GM23338 (cell line): ENCODE data around the gene LETMD1. TPM values are rescaled to one million over a fixed set of nuclear protein-coding genes. Genes with fewer than 3 reads are reported as not detected.
A peak's percentile ranks its signal among the peaks of the same experiment; 100 is the strongest.

Experiments
- ATAC-seq: fragments of 200-7000 bp; cut with Tn5 transposase; 3 replicates; pipeline ENCODE4 v1.9.1; 2020
- DNase-seq: peaks from one replicate; pipeline ENCODE4 v3.0.0-alpha.2; 2015; ENCODE audit warnings: low spot score
- H2AFZ ChIP-seq: fragments of 200-600 bp; sonication (generic); 2 replicates; pipeline ENCODE4 v1.8.0; 2016; ENCODE audit warnings: antibody characterized with exemption, mild to moderate bottlenecking, moderate library complexity
- H3F3A ChIP-seq: fragments of 200-600 bp; sonication (generic); replicated peaks from 2 replicates; pipeline ENCODE4 v1.8.0; 2017; ENCODE audit warnings: antibody characterized with exemption, mixed run types, low read depth
- H3K27ac ChIP-seq: fragments of 200-600 bp; sonication (generic); 2 replicates; pipeline ENCODE4 v1.6.1; 2016; ENCODE audit warnings: low read depth
- H3K27me3 ChIP-seq: fragments of 200-600 bp; sonication (generic); 2 replicates; pipeline ENCODE4 v1.8.0; 2016; ENCODE audit warnings: mild to moderate bottlenecking, mixed run types, moderate library complexity; ENCODE audit not compliant: insufficient read depth
- H3K36me3 ChIP-seq: fragments of 200-600 bp; sonication (generic); 2 replicates; pipeline ENCODE4 v1.8.0; 2016; ENCODE audit warnings: mild to moderate bottlenecking; ENCODE audit not compliant: insufficient read depth
- H3K4me1 ChIP-seq: fragments of 200-600 bp; sonication (generic); 2 replicates; pipeline ENCODE4 v1.8.0; 2016; ENCODE audit warnings: mild to moderate bottlenecking, moderate library complexity; ENCODE audit not compliant: insufficient read depth
- H3K4me2 ChIP-seq: fragments of 200-600 bp; sonication (generic); 2 replicates; pipeline ENCODE4 v1.7.1; 2017; ENCODE audit warnings: mixed run types
- H3K4me3 ChIP-seq: fragments of 200-600 bp; sonication (generic); 2 replicates; pipeline ENCODE4 v1.6.1; 2016; ENCODE audit warnings: mixed run types
- H3K79me2 ChIP-seq: fragments of 200-600 bp; sonication (generic); replicated peaks from 2 replicates; pipeline ENCODE4 v1.8.0; 2017; ENCODE audit warnings: mild to moderate bottlenecking; ENCODE audit not compliant: insufficient read depth
- H3K9me2 ChIP-seq: fragments of 200-600 bp; sonication (generic); 2 replicates; pipeline ENCODE4 v1.8.0; 2017; ENCODE audit not compliant: insufficient read depth
- H4K20me1 ChIP-seq: fragments of 200-600 bp; sonication (generic); replicated peaks from 2 replicates; pipeline ENCODE4 v1.8.0; 2017; ENCODE audit warnings: mild to moderate bottlenecking; ENCODE audit not compliant: insufficient read depth
- H3K27ac Mint-ChIP-seq: 2 replicates; pipeline ENCODE4 v1.8.0; 2020; ENCODE audit warnings: inconsistent platforms, mild to moderate bottlenecking, moderate library complexity, mixed read lengths
- H3K27me3 Mint-ChIP-seq: 3 replicates; pipeline ENCODE4 v1.8.0; 2022; ENCODE audit warnings: low read depth, mild to moderate bottlenecking, moderate library complexity, mixed read lengths, inconsistent platforms; ENCODE audit not compliant: insufficient read depth, poor library complexity
- H3K36me3 Mint-ChIP-seq: 3 replicates; pipeline ENCODE4 v1.8.0; 2021; ENCODE audit warnings: low read depth, mild to moderate bottlenecking, inconsistent platforms, moderate library complexity, mixed read lengths
- H3K4me1 Mint-ChIP-seq: 3 replicates; pipeline ENCODE4 v1.8.0; 2020; ENCODE audit warnings: mild to moderate bottlenecking, inconsistent platforms, mixed read lengths
- H3K4me3 Mint-ChIP-seq: 3 replicates; pipeline ENCODE4 v1.8.0; 2021; ENCODE audit warnings: moderate library complexity, mild to moderate bottlenecking, inconsistent platforms, mixed read lengths
- H3K9me3 Mint-ChIP-seq: 3 replicates; pipeline ENCODE4 v1.8.0; 2020; ENCODE audit warnings: moderate library complexity, mild to moderate bottlenecking, inconsistent platforms, mixed read lengths
- CREB1 ChIP-seq: fragments of 250-450 bp; sonication (Bioruptor Pico); IDR thresholded peaks from 2 replicates; pipeline ENCODE4 v1.5.0; 2020; ENCODE audit warnings: low read depth, mild to moderate bottlenecking, moderate library complexity
- EZH2 ChIP-seq: fragments of 200-600 bp; sonication (generic); IDR thresholded peaks from one replicate; pipeline ENCODE4 v1.8.0; 2017; ENCODE audit warnings: antibody characterized with exemption, mild to moderate bottlenecking, low read depth; ENCODE audit not compliant: unreplicated experiment
- JUNB ChIP-seq: IDR thresholded peaks from one replicate; pipeline ENCODE4 v1.6.1; 2016; ENCODE audit warnings: antibody characterized with exemption; ENCODE audit not compliant: unreplicated experiment
- NANOG ChIP-seq: IDR thresholded peaks from 2 replicates; pipeline ENCODE4 v1.6.1; 2016; ENCODE audit warnings: antibody characterized with exemption, borderline replicate concordance
- POLR2AphosphoS5 ChIP-seq: IDR thresholded peaks from 2 replicates; pipeline ENCODE4 v1.6.1; 2016; ENCODE audit warnings: antibody characterized with exemption, low read depth
- ZNF331 ChIP-seq: fragments of 250-450 bp; sonication (Bioruptor Pico); IDR thresholded peaks from 2 replicates; pipeline ENCODE4 v1.5.0; 2020; ENCODE audit warnings: low read depth, mild to moderate bottlenecking, moderate library complexity
- polyA plus RNA-seq: library from polyadenylated mRNA; unstranded; fragments of >200 nt; fragmentation: Nextera tagmentation; extraction: Ambion mirVana; gene quantifications from 2 replicates; pipeline ENCODE4 v1.2.1, GENCODE V29; 2016
- total RNA-seq: library from RNA; depleted of rRNA; stranded (reverse); fragments of >200 nt; shearing (Covaris generic); gene quantifications from 2 replicates; pipeline ENCODE4 v1.2.3, GENCODE V29; 2014
- TF ChIP-seq, protein P1 (sequence below): fragments of 250-450 bp; sonication (Bioruptor Pico); IDR thresholded peaks from 2 replicates; pipeline ENCODE4 v1.5.0; 2020; ENCODE audit warnings: mild to moderate bottlenecking, moderate library complexity
- TF ChIP-seq, protein P2 (sequence below): IDR thresholded peaks from one replicate; pipeline ENCODE4 v1.6.1; 2018; ENCODE audit warnings: antibody characterized with exemption; ENCODE audit not compliant: unreplicated experiment

Gene LETMD1
- total and polyA plus RNA-seq, 2 experiments from 2014 or later: 15.7 to 29.9 TPM

DNA sequence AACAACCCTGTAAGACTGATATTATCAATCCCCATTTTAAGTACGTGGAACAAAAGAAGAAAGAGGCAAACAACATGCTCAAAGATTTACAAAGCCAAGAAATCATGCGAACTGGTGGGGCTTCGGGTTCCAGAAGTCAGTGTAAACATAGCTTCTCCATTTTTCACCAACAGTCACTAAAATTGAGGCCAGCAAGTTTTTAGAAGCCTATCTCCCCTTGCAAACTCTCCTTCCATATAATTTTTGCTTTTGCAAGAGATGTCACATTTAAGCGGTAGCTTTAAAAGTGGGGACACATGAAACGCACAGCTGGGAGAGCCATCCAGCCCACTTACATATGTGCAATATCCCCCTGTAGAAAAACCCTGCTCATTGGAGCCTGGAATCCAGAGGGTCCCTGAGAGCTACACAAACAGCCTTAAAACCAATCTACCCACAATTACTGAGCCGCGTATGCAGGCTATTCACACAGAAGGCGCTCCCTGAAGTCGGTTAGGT, 22.7 kb upstream of the LETMD1 start:
- Mint-ChIP-seq H3K27ac (peak overlapping the region; percentile 98), H3K27me3 (peaks cover 9% of the 10 kb centered on the region), H3K4me1 (peaks cover 36% of the 10 kb centered on the region), H3K4me3 (peak overlapping the region; percentile 86), H3K36me3 (no peaks in the 10 kb centered on the region), H3K9me3 (no peaks in the 10 kb centered on the region)
- Histone ChIP-seq H2AFZ (peak overlapping the region; percentile 48), H3K4me1 (peaks cover 32% of the 10 kb centered on the region), H3K27ac (peak overlapping the region; percentile 94), H3F3A (peaks cover 5% of the 10 kb centered on the region; the same call in 1 of the 2 replicates), H3K36me3 (no peaks in the 10 kb centered on the region), H3K9me2 (no peaks in the 10 kb centered on the region), H3K27me3 (no peaks in the 10 kb centered on the region), H3K4me3 (peak overlapping the region; percentile 58), H4K20me1 (0 out of 2 replicates have a peak, but pooled peaks cover 3% of the 10 kb centered on the region), H3K4me2 (peak overlapping the region; percentile 78), H3K79me2 (peaks cover 52% of the 10 kb centered on the region)
- no peak for TF ChIP-seq NANOG
- no peak for TF ChIP-seq CREB1 (CRISPR knock-in tag)
- TF ChIP-seq JUNB: no peak
- no peak for TF ChIP-seq POLR2AphosphoS5
- TF ChIP-seq ZNF331 (CRISPR knock-in tag): no peak
- DNase-seq (no peak), ATAC-seq (no peak)

DNA sequence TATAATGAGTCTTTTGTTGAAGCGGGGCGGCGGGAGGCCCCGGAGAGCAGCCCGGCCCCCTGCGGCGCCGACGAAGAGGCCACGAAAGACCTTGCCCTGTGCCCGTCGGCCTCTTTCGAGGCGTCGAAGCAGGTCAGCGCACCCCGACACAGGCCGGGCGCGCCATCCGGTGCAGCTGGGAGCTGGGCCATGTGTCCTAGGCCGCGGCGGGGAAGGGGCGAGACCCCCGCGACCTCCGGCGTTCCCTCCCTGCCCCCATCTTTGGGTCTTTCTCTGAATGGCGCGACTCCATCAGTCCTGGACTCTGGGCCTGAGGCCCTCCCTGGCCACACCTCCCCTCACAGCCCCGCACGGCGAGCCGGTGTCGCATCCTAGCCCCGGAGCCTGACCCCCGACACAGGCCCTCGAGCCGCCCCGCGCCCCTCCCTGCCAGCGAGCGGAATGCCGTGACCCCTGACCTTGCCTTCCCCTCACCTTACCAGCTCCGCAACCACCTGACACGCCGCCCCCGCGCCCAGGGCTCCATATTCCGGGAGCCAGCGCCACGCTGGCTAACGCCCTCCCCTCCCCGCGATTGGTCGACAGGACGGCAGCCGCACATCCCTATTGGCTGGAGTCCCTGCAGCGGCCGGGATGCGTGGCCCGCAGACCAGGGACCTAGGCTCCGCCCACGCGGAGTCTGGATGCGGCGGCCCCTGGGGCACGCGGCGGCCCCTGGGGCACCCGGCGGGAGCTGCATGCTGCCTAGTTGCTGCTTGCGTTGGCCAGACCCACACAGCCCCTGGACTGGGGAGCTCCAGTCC, 22.1 kb upstream of the LETMD1 start, which contains the start of gene SLC11A2:
SLC11A2 (minus strand) TSS at position 549 of the 803 bp plus-strand sequence. CDS start 15,656 bp downstream, outside the sequence.
- no peaks in the 10 kb centered on the region for H3K9me2 ChIP-seq
- H3K4me3 ChIP-seq: peak within 1 kb of the TSS; percentile 58
- 0 out of 2 replicates have a peak, but pooled peaks cover 3% of the 10 kb centered on the region for H4K20me1 ChIP-seq
- no peaks in the 10 kb centered on the region for H3K27me3 ChIP-seq
- H3F3A ChIP-seq: peaks cover 5% of the 10 kb centered on the region; the same call in 1 of the 2 replicates
- Mint-ChIP-seq H3K27me3 (peaks cover 9% of the 10 kb centered on the region), H3K4me3 (peak within 1 kb of the TSS; percentile 86), H3K9me3 (no peaks in the 10 kb centered on the region), H3K36me3 (no peaks in the 10 kb centered on the region), H3K27ac (peak within 1 kb of the TSS; percentile 98), H3K4me1 (peaks cover 36% of the 10 kb centered on the region)
- H2AFZ ChIP-seq: peak within 1 kb of the TSS; percentile 72
- no peaks in the 10 kb centered on the region for H3K36me3 ChIP-seq
- peaks cover 32% of the 10 kb centered on the region for H3K4me1 ChIP-seq
- DNase-seq (peak; percentile 99), ATAC-seq (peak; percentile 90)
- TF ChIP-seq CREB1 (CRISPR knock-in tag) (peak; percentile 71; the same call in 1 of the 2 replicates), JUNB (no peak), POLR2AphosphoS5 (peak; percentile 84), EZH2 (no peak)
- TF ChIP-seq, protein P1, sequence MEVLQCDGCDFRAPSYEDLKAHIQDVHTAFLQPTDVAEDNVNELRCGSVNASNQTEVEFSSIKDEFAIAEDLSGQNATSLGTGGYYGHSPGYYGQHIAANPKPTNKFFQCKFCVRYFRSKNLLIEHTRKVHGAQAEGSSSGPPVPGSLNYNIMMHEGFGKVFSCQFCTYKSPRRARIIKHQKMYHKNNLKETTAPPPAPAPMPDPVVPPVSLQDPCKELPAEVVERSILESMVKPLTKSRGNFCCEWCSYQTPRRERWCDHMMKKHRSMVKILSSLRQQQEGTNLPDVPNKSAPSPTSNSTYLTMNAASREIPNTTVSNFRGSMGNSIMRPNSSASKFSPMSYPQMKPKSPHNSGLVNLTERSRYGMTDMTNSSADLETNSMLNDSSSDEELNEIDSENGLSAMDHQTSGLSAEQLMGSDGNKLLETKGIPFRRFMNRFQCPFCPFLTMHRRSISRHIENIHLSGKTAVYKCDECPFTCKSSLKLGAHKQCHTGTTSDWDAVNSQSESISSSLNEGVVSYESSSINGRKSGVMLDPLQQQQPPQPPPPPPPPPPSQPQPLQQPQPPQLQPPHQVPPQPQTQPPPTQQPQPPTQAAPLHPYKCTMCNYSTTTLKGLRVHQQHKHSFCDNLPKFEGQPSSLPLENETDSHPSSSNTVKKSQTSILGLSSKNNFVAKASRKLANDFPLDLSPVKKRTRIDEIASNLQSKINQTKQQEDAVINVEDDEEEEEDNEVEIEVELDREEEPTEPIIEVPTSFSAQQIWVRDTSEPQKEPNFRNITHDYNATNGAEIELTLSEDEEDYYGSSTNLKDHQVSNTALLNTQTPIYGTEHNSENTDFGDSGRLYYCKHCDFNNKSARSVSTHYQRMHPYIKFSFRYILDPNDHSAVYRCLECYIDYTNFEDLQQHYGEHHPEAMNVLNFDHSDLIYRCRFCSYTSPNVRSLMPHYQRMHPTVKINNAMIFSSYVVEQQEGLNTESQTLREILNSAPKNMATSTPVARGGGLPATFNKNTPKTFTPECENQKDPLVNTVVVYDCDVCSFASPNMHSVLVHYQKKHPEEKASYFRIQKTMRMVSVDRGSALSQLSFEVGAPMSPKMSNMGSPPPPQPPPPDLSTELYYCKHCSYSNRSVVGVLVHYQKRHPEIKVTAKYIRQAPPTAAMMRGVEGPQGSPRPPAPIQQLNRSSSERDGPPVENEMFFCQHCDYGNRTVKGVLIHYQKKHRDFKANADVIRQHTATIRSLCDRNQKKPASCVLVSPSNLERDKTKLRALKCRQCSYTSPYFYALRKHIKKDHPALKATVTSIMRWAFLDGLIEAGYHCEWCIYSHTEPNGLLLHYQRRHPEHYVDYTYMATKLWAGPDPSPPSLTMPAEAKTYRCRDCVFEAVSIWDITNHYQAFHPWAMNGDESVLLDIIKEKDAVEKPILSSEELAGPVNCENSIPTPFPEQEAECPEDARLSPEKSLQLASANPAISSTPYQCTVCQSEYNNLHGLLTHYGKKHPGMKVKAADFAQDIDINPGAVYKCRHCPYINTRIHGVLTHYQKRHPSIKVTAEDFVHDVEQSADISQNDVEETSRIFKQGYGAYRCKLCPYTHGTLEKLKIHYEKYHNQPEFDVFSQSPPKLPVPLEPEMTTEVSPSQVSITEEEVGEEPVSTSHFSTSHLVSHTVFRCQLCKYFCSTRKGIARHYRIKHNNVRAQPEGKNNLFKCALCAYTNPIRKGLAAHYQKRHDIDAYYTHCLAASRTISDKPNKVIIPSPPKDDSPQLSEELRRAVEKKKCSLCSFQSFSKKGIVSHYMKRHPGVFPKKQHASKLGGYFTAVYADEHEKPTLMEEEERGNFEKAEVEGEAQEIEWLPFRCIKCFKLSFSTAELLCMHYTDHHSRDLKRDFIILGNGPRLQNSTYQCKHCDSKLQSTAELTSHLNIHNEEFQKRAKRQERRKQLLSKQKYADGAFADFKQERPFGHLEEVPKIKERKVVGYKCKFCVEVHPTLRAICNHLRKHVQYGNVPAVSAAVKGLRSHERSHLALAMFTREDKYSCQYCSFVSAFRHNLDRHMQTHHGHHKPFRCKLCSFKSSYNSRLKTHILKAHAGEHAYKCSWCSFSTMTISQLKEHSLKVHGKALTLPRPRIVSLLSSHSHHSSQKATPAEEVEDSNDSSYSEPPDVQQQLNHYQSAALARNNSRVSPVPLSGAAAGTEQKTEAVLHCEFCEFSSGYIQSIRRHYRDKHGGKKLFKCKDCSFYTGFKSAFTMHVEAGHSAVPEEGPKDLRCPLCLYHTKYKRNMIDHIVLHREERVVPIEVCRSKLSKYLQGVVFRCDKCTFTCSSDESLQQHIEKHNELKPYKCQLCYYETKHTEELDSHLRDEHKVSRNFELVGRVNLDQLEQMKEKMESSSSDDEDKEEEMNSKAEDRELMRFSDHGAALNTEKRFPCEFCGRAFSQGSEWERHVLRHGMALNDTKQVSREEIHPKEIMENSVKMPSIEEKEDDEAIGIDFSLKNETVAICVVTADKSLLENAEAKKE (CRISPR knock-in tag): no peak
- TF ChIP-seq, protein P2, sequence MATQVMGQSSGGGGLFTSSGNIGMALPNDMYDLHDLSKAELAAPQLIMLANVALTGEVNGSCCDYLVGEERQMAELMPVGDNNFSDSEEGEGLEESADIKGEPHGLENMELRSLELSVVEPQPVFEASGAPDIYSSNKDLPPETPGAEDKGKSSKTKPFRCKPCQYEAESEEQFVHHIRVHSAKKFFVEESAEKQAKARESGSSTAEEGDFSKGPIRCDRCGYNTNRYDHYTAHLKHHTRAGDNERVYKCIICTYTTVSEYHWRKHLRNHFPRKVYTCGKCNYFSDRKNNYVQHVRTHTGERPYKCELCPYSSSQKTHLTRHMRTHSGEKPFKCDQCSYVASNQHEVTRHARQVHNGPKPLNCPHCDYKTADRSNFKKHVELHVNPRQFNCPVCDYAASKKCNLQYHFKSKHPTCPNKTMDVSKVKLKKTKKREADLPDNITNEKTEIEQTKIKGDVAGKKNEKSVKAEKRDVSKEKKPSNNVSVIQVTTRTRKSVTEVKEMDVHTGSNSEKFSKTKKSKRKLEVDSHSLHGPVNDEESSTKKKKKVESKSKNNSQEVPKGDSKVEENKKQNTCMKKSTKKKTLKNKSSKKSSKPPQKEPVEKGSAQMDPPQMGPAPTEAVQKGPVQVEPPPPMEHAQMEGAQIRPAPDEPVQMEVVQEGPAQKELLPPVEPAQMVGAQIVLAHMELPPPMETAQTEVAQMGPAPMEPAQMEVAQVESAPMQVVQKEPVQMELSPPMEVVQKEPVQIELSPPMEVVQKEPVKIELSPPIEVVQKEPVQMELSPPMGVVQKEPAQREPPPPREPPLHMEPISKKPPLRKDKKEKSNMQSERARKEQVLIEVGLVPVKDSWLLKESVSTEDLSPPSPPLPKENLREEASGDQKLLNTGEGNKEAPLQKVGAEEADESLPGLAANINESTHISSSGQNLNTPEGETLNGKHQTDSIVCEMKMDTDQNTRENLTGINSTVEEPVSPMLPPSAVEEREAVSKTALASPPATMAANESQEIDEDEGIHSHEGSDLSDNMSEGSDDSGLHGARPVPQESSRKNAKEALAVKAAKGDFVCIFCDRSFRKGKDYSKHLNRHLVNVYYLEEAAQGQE: no peak
- H3K4me2 ChIP-seq: peak within 1 kb of the TSS; percentile 78
- peak within 1 kb of the TSS; percentile 94 for H3K27ac ChIP-seq
- peaks cover 45% of the 10 kb centered on the region for H3K79me2 ChIP-seq
